H1 (cell line): Measurements from ENCODE around the gene YWHAG. TPM values are rescaled to one million over a fixed set of nuclear protein-coding genes. Genes with fewer than 3 reads are reported as not detected.

Source experiments
- CTCF ChIA-PET: fragments of 300-600 bp; sonication (Branson Sonifier 250); formaldehyde crosslinking; loops from one replicate; lab custom pipeline; 2021; ENCODE audit not compliant: partially characterized antibody; lab: Charles Lee
- POLR2A ChIA-PET: fragments of 300-600 bp; sonication (Branson Sonifier 250); formaldehyde crosslinking; loops from one replicate; lab custom pipeline; 2021; ENCODE audit warnings: inconsistent platforms; ENCODE audit not compliant: partially characterized antibody; lab: Charles Lee
- DNase-seq, 2 experiments: peaks; one replicate each; pipeline versions ENCODE4 v3.0.0 to v3.0.0-alpha.2; 2010 to 2022; ENCODE audit warnings: low spot score in 2 of 2, low read depth in 1 of 2, mixed read lengths in 1 of 2
- FAIRE-seq: peaks from 2 replicates; lab custom pipeline; 2011; peaks lifted over from hg19 to GRCh38; lab: Jason Lieb, UNC
- H2AFZ ChIP-seq: 2 replicates; pipeline ENCODE4 v1.8.1; 2012; ENCODE audit warnings: low read length, inconsistent platforms
- H2AK5ac ChIP-seq: 2 replicates; pipeline ENCODE4 v1.6.1; 2013; ENCODE audit warnings: low read depth, low read length
- H2BK120ac ChIP-seq: replicated peaks from 2 replicates; pipeline ENCODE3; 2013; ENCODE audit warnings: low read depth, low read length, inconsistent platforms
- H2BK12ac ChIP-seq: 2 replicates; pipeline ENCODE4 v1.6.1; 2013; ENCODE audit warnings: low read depth, low read length
- H2BK15ac ChIP-seq: 2 replicates; pipeline ENCODE4 v1.6.1; 2013; ENCODE audit warnings: low read length
- H2BK20ac ChIP-seq: 2 replicates; pipeline ENCODE4 v1.6.1; 2013; ENCODE audit warnings: low read length
- H2BK5ac ChIP-seq: 2 replicates; pipeline ENCODE4 v1.6.1; 2013; ENCODE audit warnings: low read depth, low read length
- H3K14ac ChIP-seq: 2 replicates; pipeline ENCODE4 v1.6.1; 2013; ENCODE audit warnings: inconsistent platforms; ENCODE audit not compliant: insufficient read length
- H3K18ac ChIP-seq: 2 replicates; pipeline ENCODE4 v1.6.1; 2013; ENCODE audit warnings: low read length; ENCODE audit errors: extremely low read depth
- H3K23ac ChIP-seq: 2 replicates; pipeline ENCODE4 v1.6.1; 2013; ENCODE audit warnings: inconsistent platforms; ENCODE audit not compliant: insufficient read length
- H3K23me2 ChIP-seq: 2 replicates; pipeline ENCODE4 v1.6.1; 2013; ENCODE audit warnings: low read depth, low read length
- H3K27ac ChIP-seq: 2 replicates; pipeline ENCODE4 v1.6.1; 2011; ENCODE audit warnings: low read depth, low read length, inconsistent platforms
- H3K27me3 ChIP-seq, 4 experiments: replicated peaks in 1 of 4; 1 replicate in 1 of 4; 2 replicates in 3 of 4; pipeline versions ENCODE4 v1.6.1 to v1.8.1; 2011 to 2013; ENCODE audit warnings: low read length in 3 of 4, mild to moderate bottlenecking in 3 of 4, inconsistent platforms in 2 of 4, mixed read lengths in 2 of 4, moderate library complexity in 1 of 4; ENCODE audit not compliant: control insufficient read depth in 3 of 4, insufficient read depth in 3 of 4; ENCODE audit errors: extremely low read depth in 1 of 4
- H3K36me3 ChIP-seq, 4 experiments: 2 replicates each; pipeline versions ENCODE4 v1.6.1 to v1.8.1; 2011 to 2013; ENCODE audit warnings: mild to moderate bottlenecking in 4 of 4, low read length in 3 of 4, moderate library complexity in 2 of 4, control low read depth in 1 of 4, inconsistent platforms in 1 of 4; ENCODE audit not compliant: insufficient read depth in 4 of 4, control insufficient read depth in 2 of 4
- H3K4ac ChIP-seq: replicated peaks from 2 replicates; pipeline ENCODE3; 2013; ENCODE audit warnings: low read length, low read depth, mixed read lengths, inconsistent platforms; ENCODE audit not compliant: insufficient read length
- H3K4me1 ChIP-seq, 4 experiments: replicated peaks in 1 of 4; 1 replicate in 1 of 4; 2 replicates in 3 of 4; pipeline versions ENCODE4 v1.6.1 to v1.8.1; 2011 to 2013; ENCODE audit warnings: low read length in 3 of 4, inconsistent platforms in 2 of 4, mixed read lengths in 1 of 4; ENCODE audit not compliant: insufficient read depth in 4 of 4, control insufficient read depth in 3 of 4
- H3K4me2 ChIP-seq, 2 experiments: 2 replicates each; pipeline versions ENCODE4 v1.6.1 to v1.8.1; 2011 to 2013; ENCODE audit warnings: low read depth in 2 of 2, low read length in 2 of 2, control low read depth in 1 of 2, inconsistent platforms in 1 of 2, mild to moderate bottlenecking in 1 of 2; ENCODE audit not compliant: insufficient read depth in 1 of 2
- H3K4me3 ChIP-seq, 4 experiments: fragments of 200-600, 300-600 bp in 1 of 4; sonication (generic), shearing (Covaris generic), sonication (Bioruptor Twin) in 1 of 4; 2 replicates each; pipeline versions ENCODE4 v1.5.1 to v1.8.1; 2011 to 2016; ENCODE audit warnings: low read length in 4 of 4, low read depth in 3 of 4, control low read depth in 2 of 4, inconsistent platforms in 2 of 4, mild to moderate bottlenecking in 2 of 4, mixed read lengths in 1 of 4, moderate library complexity in 1 of 4; ENCODE audit not compliant: insufficient read depth in 2 of 4; ENCODE audit errors: extremely low read depth in 1 of 4
- H3K56ac ChIP-seq: replicated peaks from 2 replicates; pipeline ENCODE3; 2013; ENCODE audit warnings: low read depth, mild to moderate bottlenecking, mixed read lengths, low read length, inconsistent platforms; ENCODE audit not compliant: insufficient read length
- H3K79me1 ChIP-seq: 2 replicates; pipeline ENCODE4 v1.6.1; 2013; ENCODE audit warnings: low read depth, low read length, control low read depth
- H3K79me2 ChIP-seq, 2 experiments: 2 replicates each; pipeline versions ENCODE4 v1.6.1 to v1.8.1; 2012 to 2013; ENCODE audit warnings: low read length in 2 of 2, mild to moderate bottlenecking in 2 of 2, inconsistent platforms in 1 of 2; ENCODE audit not compliant: insufficient read depth in 2 of 2, control insufficient read depth in 1 of 2
- H3K9ac ChIP-seq, 4 experiments: replicated peaks in 1 of 4; 1 replicate in 1 of 4; 2 replicates in 3 of 4; pipeline versions ENCODE4 v1.6.1 to v1.8.1; 2011 to 2013; ENCODE audit warnings: low read depth in 3 of 4, low read length in 3 of 4, control low read depth in 2 of 4, mild to moderate bottlenecking in 2 of 4, moderate library complexity in 2 of 4, inconsistent platforms in 1 of 4; ENCODE audit errors: extremely low read depth in 1 of 4
- H3K9me3 ChIP-seq, 2 experiments: 2 replicates each; pipeline versions ENCODE4 v1.6.1 to v1.8.1; 2012 to 2013; ENCODE audit warnings: mild to moderate bottlenecking in 2 of 2, moderate library complexity in 2 of 2, control low read depth in 1 of 2, inconsistent platforms in 1 of 2, low read depth in 1 of 2, low read length in 1 of 2, mixed read lengths in 1 of 2; ENCODE audit not compliant: insufficient read depth in 2 of 2
- H4K20me1 ChIP-seq, 2 experiments: replicated peaks in 1 of 2; 2 replicates each; pipeline versions ENCODE3 to v1.8.1; 2011 to 2013; ENCODE audit warnings: inconsistent platforms in 2 of 2, low read length in 2 of 2, mild to moderate bottlenecking in 1 of 2; ENCODE audit not compliant: insufficient read depth in 2 of 2, control insufficient read depth in 1 of 2
- H4K5ac ChIP-seq: 2 replicates; pipeline ENCODE4 v1.6.1; 2013; ENCODE audit warnings: low read length, low read depth, mixed read lengths, inconsistent platforms; ENCODE audit not compliant: insufficient read length
- H4K8ac ChIP-seq: 2 replicates; pipeline ENCODE4 v1.8.0; 2013; ENCODE audit warnings: mild to moderate bottlenecking, moderate library complexity, low read length, inconsistent platforms; ENCODE audit not compliant: insufficient read depth; ENCODE audit errors: extremely low read depth
- H4K91ac ChIP-seq: replicated peaks from 2 replicates; pipeline ENCODE3; 2013; ENCODE audit warnings: low read length, mixed read lengths, inconsistent platforms; ENCODE audit not compliant: insufficient read length
- CHD1 ChIP-seq: IDR thresholded peaks from 2 replicates; pipeline ENCODE4 v1.6.1; 2012; ENCODE audit warnings: low read depth, low read length, improper control_type of control experiment
- GTF2F1 ChIP-seq: IDR thresholded peaks from 2 replicates; pipeline ENCODE4 v1.6.1; 2012; ENCODE audit warnings: low read depth, low read length, improper control_type of control experiment, borderline replicate concordance
- RNF2 ChIP-seq: fragments of 200-900, 300-1000 bp; sonication (generic); IDR thresholded peaks from 2 replicates; pipeline ENCODE4 v1.7.1; 2016; ENCODE audit warnings: borderline replicate concordance, low read depth, mild to moderate bottlenecking, antibody characterized with exemption, low read length; ENCODE audit not compliant: poor library complexity, severe bottlenecking; ENCODE audit errors: missing control alignments
- SRF ChIP-seq: IDR thresholded peaks from 2 replicates; pipeline ENCODE4 v1.6.1; 2011; ENCODE audit warnings: mild to moderate bottlenecking, low read depth, low read length, moderate library complexity
- WGBS, 2 experiments: shearing (Covaris generic) in 1 of 2; methylation state at CpG; one replicate each; pipeline versions ENCODE4 v1.1.6 to v1.1.7; 2013 to 2015; ENCODE audit warnings: low lambda C conversion rate in 2 of 2, mixed read lengths in 2 of 2, inconsistent platforms in 1 of 2, low coverage in 1 of 2, missing lambda C conversion rate in 1 of 2; ENCODE audit not compliant: insufficient replicate concordance in 2 of 2, insufficient coverage in 1 of 2, insufficient read length in 1 of 2; ENCODE audit errors: extremely low coverage in 1 of 2, missing lambda C conversion rate in 1 of 2; 5-methylcytosine and 5-hydroxymethylcytosine counted together
- polyA plus RNA-seq, 7 experiments: library from polyadenylated mRNA; depleted of rRNA in 3 of 7; stranded (reverse) in 5 of 7; unstranded in 2 of 7; fragments of >200 nt in 5 of 7; fragments of 200-250 nt in 2 of 7; gene quantifications; 1 replicate in 5 of 7; 2 replicates in 1 of 7; 4 replicates in 1 of 7; pipeline versions ENCODE4 v1.2.1 to v1.2.3, GENCODE V29; 2011 to 2013; ENCODE audit warnings: missing spikeins in 2 of 7, mixed read lengths in 2 of 7
- total RNA-seq: library from RNA; stranded (reverse); fragmentation: NEBNext Ultra II Directional; extraction: Animal tissue kit (Norgen Biotek cat#: 25700); gene quantifications from 2 replicates; pipeline ENCODE4 v1.2.1, GENCODE V29; 2021
- TF ChIP-seq, protein P1 (sequence below): IDR thresholded peaks from 2 replicates; pipeline ENCODE4 v1.6.1; 2012; ENCODE audit warnings: low read length, inconsistent platforms

YWHAG gene
- total and polyA plus RNA-seq, 2 of the 8 experiments (the other 6 are each of a cell fraction or from before 2014, with no cell fraction given) = 57.2 to 241 TPM

DNA sequence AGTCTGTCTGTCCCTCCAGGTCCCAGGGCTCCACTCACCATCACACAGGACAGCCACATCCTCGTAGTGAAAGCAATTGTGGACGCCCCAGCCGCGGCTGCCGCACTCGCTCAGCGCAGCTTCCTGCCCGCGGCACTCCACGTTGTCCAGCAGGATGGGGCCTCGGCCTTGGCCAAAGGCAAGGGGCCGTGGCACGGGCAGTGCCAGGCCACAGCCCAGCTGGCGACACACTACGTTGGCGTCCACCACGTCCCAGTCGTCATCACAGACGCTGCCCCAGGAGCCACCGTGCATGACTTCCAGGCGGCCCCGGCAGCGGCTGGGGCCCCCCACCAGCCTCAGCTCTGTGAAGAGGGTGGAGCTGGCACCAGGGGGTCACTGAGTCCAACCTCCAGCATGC lies 41.5 kb upstream of the YWHAG start:
- H2AFZ ChIP-seq = no peak overlapping the region
- no peak overlapping the region for H4K5ac ChIP-seq
- no peak overlapping the region for H2BK12ac ChIP-seq
- no peak for FAIRE-seq
- CTCF ChIA-PET = interaction anchor here (1.1 kb wide), 1 partner anchor 69 kb away, joined by 3 read pairs; no protein-coding TSS in a partner anchor
- no peaks in the 10 kb centered on the region for H3K9me3 ChIP-seq
- no peak overlapping the region for H2BK20ac ChIP-seq
- H2BK15ac ChIP-seq = no peak overlapping the region
- H3K4me3 ChIP-seq = no peak overlapping the region
- no peak overlapping the region for H3K27ac ChIP-seq
- no peak overlapping the region for H3K4ac ChIP-seq
- H2BK120ac ChIP-seq = no peak overlapping the region
- no peak overlapping the region for H4K8ac ChIP-seq
- no peak overlapping the region for H3K9ac ChIP-seq
- WGBS, 2 experiments = 95% methylated on average over 22 of the region's 23 CpGs; no CpG with 5 or more reads in 1 of the 2 experiments
- no peak overlapping the region for H3K4me2 ChIP-seq
- no peaks in the 10 kb centered on the region; the same call in 1 of the 2 replicates for H3K79me1 ChIP-seq
- H4K20me1 ChIP-seq = no peaks in the 10 kb centered on the region
- no peak overlapping the region for H2BK5ac ChIP-seq
- H3K27me3 ChIP-seq = peaks cover 0 to 4% (median 2%) of the 10 kb centered on the region in 4 experiments; a peak in 2 of 7 replicates
- POLR2A ChIA-PET = interaction anchor here (1.5 kb wide), 1 partner anchor 8 kb away, joined by 5 read pairs; no protein-coding TSS in a partner anchor
- no peak for TF ChIP-seq CHD1
- TF ChIP-seq SRF = no peak
- TF ChIP-seq RNF2 = no peak
- TF ChIP-seq, protein P1, sequence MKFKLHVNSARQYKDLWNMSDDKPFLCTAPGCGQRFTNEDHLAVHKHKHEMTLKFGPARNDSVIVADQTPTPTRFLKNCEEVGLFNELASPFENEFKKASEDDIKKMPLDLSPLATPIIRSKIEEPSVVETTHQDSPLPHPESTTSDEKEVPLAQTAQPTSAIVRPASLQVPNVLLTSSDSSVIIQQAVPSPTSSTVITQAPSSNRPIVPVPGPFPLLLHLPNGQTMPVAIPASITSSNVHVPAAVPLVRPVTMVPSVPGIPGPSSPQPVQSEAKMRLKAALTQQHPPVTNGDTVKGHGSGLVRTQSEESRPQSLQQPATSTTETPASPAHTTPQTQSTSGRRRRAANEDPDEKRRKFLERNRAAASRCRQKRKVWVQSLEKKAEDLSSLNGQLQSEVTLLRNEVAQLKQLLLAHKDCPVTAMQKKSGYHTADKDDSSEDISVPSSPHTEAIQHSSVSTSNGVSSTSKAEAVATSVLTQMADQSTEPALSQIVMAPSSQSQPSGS = no peak
- TF ChIP-seq GTF2F1 = no peak
- no peak overlapping the region for H2AK5ac ChIP-seq
- H3K23ac ChIP-seq = no peak overlapping the region
- no peak overlapping the region for H3K56ac ChIP-seq
- H3K14ac ChIP-seq = no peak overlapping the region
- no peaks in the 10 kb centered on the region for H3K79me2 ChIP-seq
- no peak for DNase-seq
- H3K36me3 ChIP-seq = no peaks in the 10 kb centered on the region
- H4K91ac ChIP-seq = no peak overlapping the region
- H3K4me1 ChIP-seq = peaks cover 2 to 8% (median 4%) of the 10 kb centered on the region in 4 experiments; a peak in 5 of 7 replicates
- no peaks in the 10 kb centered on the region; the same call in 1 of the 2 replicates for H3K23me2 ChIP-seq
- H3K18ac ChIP-seq = no peak overlapping the region
